ENCODE results near the gene STX1B. TPM values are rescaled to one million over a fixed set of nuclear protein-coding genes. Genes with fewer than 3 reads are reported as not detected.
A peak's percentile ranks its signal among the peaks of the same experiment; 100 is the strongest.
"Not testable (repeated sequence)": the region's sequence is repeated elsewhere in the genome, so short reads cannot be mapped to it uniquely, and the experiment has no call there.

Gene STX1B
- polyA plus RNA-seq, 4 donors, result 0.73 to 2.1 (median 1.2) TPM

GRCh38 chr16:30956601-30957455 lies 53.6 kb downstream of the STX1B start:
- no peak for DNase-seq (ENCODE audit: low read depth in 4 of 4, low spot score in 3 of 4)

GRCh38 chr16:30954993-30955392 lies 55.4 kb downstream of the STX1B start:
- DNase-seq (ENCODE audit: low read depth in 4 of 4, low spot score in 3 of 4), result no peak

- DNase-seq (ENCODE audit: low read depth in 4 of 4, low spot score in 3 of 4), result peak in 3 of 4 donors; percentile 74 to 76 (median 76)
Measured at GRCh38 chr16:30953511-30954124, 56.8 kb downstream of the STX1B start.

- no peak for DNase-seq (ENCODE audit: low read depth in 4 of 4, low spot score in 3 of 4)
Measured at GRCh38 chr16:30953111-30953510, 57.3 kb downstream of the STX1B start.

- no peak for DNase-seq (ENCODE audit: low read depth in 4 of 4, low spot score in 3 of 4)
Measured at GRCh38 chr16:30951750-30952149, 58.7 kb downstream of the STX1B start.

- DNase-seq (ENCODE audit: low read depth in 4 of 4, low spot score in 3 of 4), result no peak
Measured at GRCh38 chr16:30951193-30951592, 59.2 kb downstream of the STX1B start.

- DNase-seq (ENCODE audit: low read depth in 4 of 4, low spot score in 3 of 4), result no peak
Measured at GRCh38 chr16:30950516-30951065, 59.8 kb downstream of the STX1B start.

- DNase-seq (ENCODE audit: low read depth in 4 of 4, low spot score in 3 of 4), result no peak
Measured at GRCh38 chr16:30949650-30950515, 60.6 kb downstream of the STX1B start.

GRCh38 chr16:30948667-30949649 lies 61.5 kb downstream of the STX1B start, which contains the start of gene ORAI3:
TSS of gene ORAI3 (plus strand) at chr16:30949068. CDS start at chr16:30949290, 222 bp downstream.
- DNase-seq (ENCODE audit: low read depth in 4 of 4, low spot score in 3 of 4), result peak in 1 of 4 donors; percentile 51

- peak; percentile 88 to 98 (median 97) for DNase-seq (ENCODE audit: low read depth in 4 of 4, low spot score in 3 of 4)
Measured at GRCh38 chr16:30947859-30948666, 62.4 kb downstream of the STX1B start.

GRCh38 chr16:30947541-30947858 lies 62.9 kb downstream of the STX1B start:
- no peak for DNase-seq (ENCODE audit: low read depth in 4 of 4, low spot score in 3 of 4)

GRCh38 chr16:30946671-30947540 lies 63.5 kb downstream of the STX1B start:
- DNase-seq (ENCODE audit: low read depth in 4 of 4, low spot score in 3 of 4), result no peak

GRCh38 chr16:30944352-30944751 lies 66.1 kb downstream of the STX1B start:
- DNase-seq (ENCODE audit: low read depth in 4 of 4, low spot score in 3 of 4), result no peak

- DNase-seq (ENCODE audit: low read depth in 4 of 4, low spot score in 3 of 4), result no peak
Measured at GRCh38 chr16:30942426-30942806, 68.0 kb downstream of the STX1B start.

GRCh38 chr16:30941600-30942425 lies 68.6 kb downstream of the STX1B start:
- peak in 1 of 4 donors; percentile 56 for DNase-seq (ENCODE audit: low read depth in 4 of 4, low spot score in 3 of 4)

- not testable (repeated sequence) for DNase-seq (ENCODE audit: low read depth in 4 of 4, low spot score in 3 of 4)
Measured at GRCh38 chr16:30939571-30939970, 70.9 kb downstream of the STX1B start.

Measured in right renal pelvis (tissue), 4 donors.